B cell (primary cell): ENCODE data around the gene CTTN. TPM values are rescaled to one million over a fixed set of nuclear protein-coding genes. Genes with fewer than 3 reads are reported as not detected.
"Not testable (repeated sequence)": the region's sequence is repeated elsewhere in the genome, so short reads cannot be mapped to it uniquely, and the experiment has no call there.

ENCODE experiments used
- ATAC-seq: fragments of 200-7000 bp; cut with Tn5 transposase; one replicate; pipeline ENCODE4 v1.10.0; 2021; ENCODE audit warnings: low read depth, mild to moderate bottlenecking, moderate number of reproducible peaks, moderate library complexity
- CTCF ChIA-PET: fragments of 350-600 bp; sonication (Branson Sonifier 250); formaldehyde crosslinking; loops from one replicate; lab custom pipeline; 2021; ENCODE audit warnings: antibody characterized with exemption, inconsistent platforms; lab: Charles Lee
- POLR2A ChIA-PET: fragments of 350-600 bp; sonication (Branson Sonifier 250); formaldehyde crosslinking; loops from one replicate; lab custom pipeline; 2021; ENCODE audit warnings: antibody characterized with exemption; lab: Charles Lee
- DNase-seq: peaks from one replicate; pipeline ENCODE4 v3.0.0; 2013
- H2AFZ ChIP-seq: 2 replicates; pipeline ENCODE4 v1.6.1; 2012; ENCODE audit warnings: mild to moderate bottlenecking, low read depth, low read length; ENCODE audit not compliant: insufficient read depth, poor library complexity, severe bottlenecking
- H3K27ac ChIP-seq, 2 donors: 1 replicate in 1 of 2; 2 replicates in 1 of 2; pipeline ENCODE4 v1.5.1; 2012 to 2013; ENCODE audit warnings: low read length in 2 of 2, mild to moderate bottlenecking in 2 of 2, moderate library complexity in 1 of 2
- H3K27me3 ChIP-seq, 4 experiments: fragments of 200-600 bp in 1 of 4; sonication (generic) in 1 of 4; replicated peaks in 1 of 4; 1 replicate in 2 of 4; 2 replicates in 2 of 4; pipeline versions ENCODE4 v1.6.1 to v1.7.0; 2013 to 2016; ENCODE audit warnings: low read length in 3 of 4, mild to moderate bottlenecking in 2 of 4, mixed read lengths in 1 of 4, moderate library complexity in 1 of 4; ENCODE audit not compliant: insufficient read depth in 4 of 4, control insufficient read depth in 3 of 4; ENCODE audit errors: control extremely low read depth in 1 of 4
- H3K36me3 ChIP-seq, 2 experiments: replicated peaks in 1 of 2; 1 replicate in 1 of 2; 2 replicates in 1 of 2; pipeline versions ENCODE4 v1.6.1 to v1.7.1; 2013; ENCODE audit warnings: low read length in 1 of 2; ENCODE audit not compliant: insufficient read depth in 2 of 2, control insufficient read depth in 1 of 2; ENCODE audit errors: control extremely low read depth in 1 of 2, extremely low read depth in 1 of 2
- H3K4me1 ChIP-seq, 2 donors: fragments of 200-600 bp in 1 of 2; sonication (generic) in 1 of 2; 1 replicate in 1 of 2; 2 replicates in 1 of 2; pipeline versions ENCODE4 v1.5.1 to v1.6.1; 2013 to 2017; ENCODE audit warnings: low read length in 2 of 2; ENCODE audit not compliant: control insufficient read depth in 2 of 2, insufficient read depth in 2 of 2
- H3K4me2 ChIP-seq: replicated peaks from 2 replicates; pipeline ENCODE3; 2012; ENCODE audit warnings: mild to moderate bottlenecking, low read depth, low read length; ENCODE audit not compliant: poor library complexity, severe bottlenecking
- H3K4me3 ChIP-seq, 5 experiments: fragments of 200-600 bp in 1 of 5; sonication (generic) in 1 of 5; 1 replicate in 3 of 5; 2 replicates in 2 of 5; pipeline versions ENCODE4 v1.5.1 to v1.7.0; 2011 to 2016; ENCODE audit warnings: low read length in 4 of 5, mild to moderate bottlenecking in 4 of 5, low read depth in 2 of 5, control low read depth in 1 of 5, moderate library complexity in 1 of 5; ENCODE audit not compliant: insufficient read depth in 1 of 5; ENCODE audit errors: control extremely low read depth in 1 of 5, extremely low read depth in 1 of 5
- H3K79me2 ChIP-seq: fragments of 200-600 bp; sonication (generic); one replicate; pipeline ENCODE4 v1.6.0; 2016; ENCODE audit warnings: low read length; ENCODE audit not compliant: control insufficient read depth, insufficient read depth
- H3K9ac ChIP-seq: fragments of 200-600 bp; sonication (generic); 2 replicates; pipeline ENCODE4 v1.6.1; 2017; ENCODE audit warnings: mild to moderate bottlenecking, low read length, moderate library complexity
- H3K9me3 ChIP-seq, 3 donors: one replicate each; pipeline versions ENCODE4 v1.6.1 to v1.7.1; 2013; ENCODE audit warnings: low read length in 2 of 3; ENCODE audit not compliant: control insufficient read depth in 2 of 3, insufficient read depth in 1 of 3; ENCODE audit errors: control extremely low read depth in 1 of 3
- H4K20me1 ChIP-seq: 2 replicates; pipeline ENCODE4 v1.6.0; 2012; ENCODE audit warnings: mild to moderate bottlenecking, low read length; ENCODE audit not compliant: insufficient read depth, control insufficient read depth, poor library complexity, severe bottlenecking
- H3K27ac Mint-ChIP-seq: one replicate; pipeline ENCODE4 v1.8.0; 2021; ENCODE audit warnings: mixed read lengths
- H3K27me3 Mint-ChIP-seq: one replicate; pipeline ENCODE4 v1.8.0; 2021; ENCODE audit warnings: mixed read lengths
- H3K4me1 Mint-ChIP-seq: one replicate; pipeline ENCODE4 v1.8.0; 2021; ENCODE audit warnings: mixed read lengths
- H3K4me3 Mint-ChIP-seq: one replicate; pipeline ENCODE4 v1.8.0; 2021; ENCODE audit warnings: mixed read lengths
- H3K9me3 Mint-ChIP-seq: one replicate; pipeline ENCODE4 v1.8.0; 2022; ENCODE audit warnings: mixed read lengths; ENCODE audit not compliant: insufficient read depth
- EZH2 ChIP-seq: IDR thresholded peaks from 2 replicates; pipeline ENCODE4 v1.6.1; 2012; ENCODE audit warnings: borderline replicate concordance, low read depth, mild to moderate bottlenecking, moderate library complexity, low read length; ENCODE audit not compliant: insufficient read depth, poor library complexity, severe bottlenecking
- WGBS: methylation state at CpG from one replicate; pipeline ENCODE4 v1.1.5; 2013; ENCODE audit warnings: missing lambda C conversion rate; ENCODE audit not compliant: insufficient coverage; 5-methylcytosine and 5-hydroxymethylcytosine counted together
- intact Hi-C: fragments of 100-400 bp; cut with micrococcal nuclease; formaldehyde crosslinking; loops from one replicate; pipeline ENCODE4 v1.10.0; 2022
- polyA plus RNA-seq: library from polyadenylated mRNA; depleted of rRNA; stranded (reverse); fragments of >200 nt; gene quantifications from 2 replicates; pipeline ENCODE4 v1.2.3, GENCODE V29; 2012
- total RNA-seq, 2 donors: library from RNA; stranded (reverse); fragments of 120-200 nt in 1 of 2; gene quantifications; 1 replicate in 1 of 2; 2 replicates in 1 of 2; pipeline versions ENCODE4 v1.2.3 to v1.2.4, GENCODE V29; 2013 to 2022
- TF ChIP-seq, protein P1 (sequence below): fragments of 200-600 bp; IDR thresholded peaks from one replicate; pipeline ENCODE4 v1.8.0; 2022; ENCODE audit warnings: antibody characterized with exemption, mild to moderate bottlenecking

Gene CTTN
- total and polyA plus RNA-seq, 2 donors (not counting 1 experiment from before 2014, with no cell fraction given): 0.34 TPM; not detected in 1

DNA sequence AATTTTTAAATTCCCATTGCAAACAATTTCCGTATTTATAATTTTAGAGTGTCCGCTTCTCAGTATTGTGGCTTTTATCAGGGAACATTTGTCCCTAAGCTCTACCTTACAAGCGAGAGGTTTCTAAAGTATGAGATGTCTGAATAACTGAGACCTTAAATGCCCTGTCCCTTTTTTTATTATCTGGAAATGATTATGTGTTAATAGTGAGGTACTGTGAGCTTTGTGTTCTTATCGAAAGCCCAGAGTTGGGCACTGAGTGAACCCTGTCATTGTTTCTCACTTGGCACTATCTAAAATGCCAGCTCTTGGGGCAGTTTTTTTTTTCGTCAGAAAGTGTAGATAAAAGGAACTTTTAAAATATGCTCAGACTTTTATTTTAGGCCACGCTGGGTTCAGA is 9.5 kb downstream of the CTTN start:
- peaks cover 0 to 20% (median 5%) of the 10 kb centered on the region in 4 experiments for H3K27me3 ChIP-seq
- Mint-ChIP-seq H3K4me1 (no peaks in the 10 kb centered on the region), H3K4me3 (no peak overlapping the region), H3K27me3 (peaks cover 33% of the 10 kb centered on the region), H3K27ac (no peak overlapping the region), H3K9me3 (no peaks in the 10 kb centered on the region)
- ChIA-PET POLR2A (no interaction called here), CTCF (no interaction called here)
- H3K9ac ChIP-seq: no peak overlapping the region
- H3K4me3 ChIP-seq: no peak overlapping the region
- peaks cover 0 to 8% (median 0%) of the 10 kb centered on the region in 3 donors for H3K9me3 ChIP-seq
- no peaks in the 10 kb centered on the region for H3K36me3 ChIP-seq
- DNase-seq (no peak), ATAC-seq (no peak)
- no peak overlapping the region for H3K27ac ChIP-seq
- H4K20me1 ChIP-seq: no peaks in the 10 kb centered on the region
- 100% methylated on average over 1 of the region's 6 CpGs for WGBS
- no peaks in the 10 kb centered on the region for H3K4me1 ChIP-seq
- H3K79me2 ChIP-seq: no peaks in the 10 kb centered on the region
- H3K4me2 ChIP-seq: no peak overlapping the region
- H2AFZ ChIP-seq: no peak overlapping the region
- intact Hi-C loops: no loop called here
- TF ChIP-seq, protein P1, sequence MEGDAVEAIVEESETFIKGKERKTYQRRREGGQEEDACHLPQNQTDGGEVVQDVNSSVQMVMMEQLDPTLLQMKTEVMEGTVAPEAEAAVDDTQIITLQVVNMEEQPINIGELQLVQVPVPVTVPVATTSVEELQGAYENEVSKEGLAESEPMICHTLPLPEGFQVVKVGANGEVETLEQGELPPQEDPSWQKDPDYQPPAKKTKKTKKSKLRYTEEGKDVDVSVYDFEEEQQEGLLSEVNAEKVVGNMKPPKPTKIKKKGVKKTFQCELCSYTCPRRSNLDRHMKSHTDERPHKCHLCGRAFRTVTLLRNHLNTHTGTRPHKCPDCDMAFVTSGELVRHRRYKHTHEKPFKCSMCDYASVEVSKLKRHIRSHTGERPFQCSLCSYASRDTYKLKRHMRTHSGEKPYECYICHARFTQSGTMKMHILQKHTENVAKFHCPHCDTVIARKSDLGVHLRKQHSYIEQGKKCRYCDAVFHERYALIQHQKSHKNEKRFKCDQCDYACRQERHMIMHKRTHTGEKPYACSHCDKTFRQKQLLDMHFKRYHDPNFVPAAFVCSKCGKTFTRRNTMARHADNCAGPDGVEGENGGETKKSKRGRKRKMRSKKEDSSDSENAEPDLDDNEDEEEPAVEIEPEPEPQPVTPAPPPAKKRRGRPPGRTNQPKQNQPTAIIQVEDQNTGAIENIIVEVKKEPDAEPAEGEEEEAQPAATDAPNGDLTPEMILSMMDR: no peak
- no peak for TF ChIP-seq EZH2

DNA sequence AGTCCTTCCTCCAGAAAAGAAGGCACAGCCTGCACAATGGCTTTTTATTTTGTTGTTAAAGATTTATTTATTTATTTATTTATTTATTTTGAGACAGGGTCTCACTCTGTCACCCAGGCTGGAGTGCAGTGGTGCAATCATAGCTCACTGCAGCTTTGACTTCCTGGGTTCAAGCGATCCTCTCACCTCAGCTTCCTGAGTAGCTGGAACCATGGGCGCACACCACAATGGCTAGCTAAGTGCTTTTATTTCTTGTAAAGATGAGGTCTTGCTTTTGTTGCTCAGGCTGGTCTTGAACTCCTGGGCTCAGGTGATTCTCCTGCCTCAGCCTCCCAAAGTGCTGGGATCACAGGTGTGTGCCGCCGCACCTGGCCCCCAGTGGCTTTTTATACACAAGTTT is 10.0 kb downstream of the CTTN start:
- H3K27me3 Mint-ChIP-seq: peaks cover 38% of the 10 kb centered on the region
- H3K27ac ChIP-seq, ATAC-seq, H3K9ac ChIP-seq, DNase-seq, H3K4me1 Mint-ChIP-seq, H3K36me3 ChIP-seq, CTCF ChIA-PET, POLR2A ChIA-PET, H3K4me3 Mint-ChIP-seq, H3K27ac Mint-ChIP-seq, H3K4me1 ChIP-seq, H3K4me2 ChIP-seq, H4K20me1 ChIP-seq, H3K9me3 Mint-ChIP-seq, H3K9me3 ChIP-seq, H3K4me3 ChIP-seq, intact Hi-C loops, H3K79me2 ChIP-seq, H2AFZ ChIP-seq: not testable (repeated sequence)
- 38% methylated on average over 1 of the region's 4 CpGs for WGBS
- peaks cover 0 to 26% (median 5%) of the 10 kb centered on the region in 4 experiments for H3K27me3 ChIP-seq
